DOHH2 (cell line): ENCODE measurements around the gene LMX1A.

Source experiments
- H3F3A ChIP-seq: fragments of 200-600 bp; sonication (generic), shearing (Covaris generic); 2 replicates; pipeline ENCODE4 v1.6.0; 2016; ENCODE audit warnings: antibody characterized with exemption, mild to moderate bottlenecking; ENCODE audit not compliant: control insufficient read depth, insufficient read depth
- H3K27ac ChIP-seq: fragments of 200-600 bp; sonication (generic); 2 replicates; pipeline ENCODE4 v1.5.1; 2014; ENCODE audit warnings: low read depth, mild to moderate bottlenecking, low read length, moderate library complexity
- H3K27me3 ChIP-seq: fragments of 200-600 bp; sonication (generic); 2 replicates; pipeline ENCODE4 v1.6.1; 2014; ENCODE audit warnings: mild to moderate bottlenecking, low read length, mixed read lengths; ENCODE audit not compliant: control insufficient read depth
- H3K36me3 ChIP-seq: fragments of 200-600 bp; sonication (generic); 2 replicates; pipeline ENCODE4 v1.6.1; 2014; ENCODE audit warnings: mild to moderate bottlenecking, low read length, moderate library complexity, mixed read lengths; ENCODE audit not compliant: control insufficient read depth
- H3K4me1 ChIP-seq: fragments of 200-600 bp; sonication (generic); 2 replicates; pipeline ENCODE4 v1.6.1; 2014; ENCODE audit warnings: mild to moderate bottlenecking, low read length, mixed read lengths; ENCODE audit not compliant: control insufficient read depth
- H3K4me2 ChIP-seq: fragments of 200-600 bp; sonication (generic); 2 replicates; pipeline ENCODE4 v1.6.0; 2014; ENCODE audit warnings: mild to moderate bottlenecking, low read length, moderate library complexity
- H3K4me3 ChIP-seq: fragments of 200-600 bp; sonication (generic); 2 replicates; pipeline ENCODE4 v1.5.1; 2014; ENCODE audit warnings: mild to moderate bottlenecking, low read length, mixed read lengths
- H3K79me2 ChIP-seq: fragments of 200-600 bp; sonication (generic); 2 replicates; pipeline ENCODE4 v1.6.1; 2014; ENCODE audit warnings: mild to moderate bottlenecking, low read length, mixed read lengths; ENCODE audit not compliant: control insufficient read depth
- H3K9me2 ChIP-seq: fragments of 200-600 bp; sonication (generic); replicated peaks from 2 replicates; pipeline ENCODE4 v1.6.1; 2014; ENCODE audit warnings: mild to moderate bottlenecking, low read length, mixed read lengths; ENCODE audit not compliant: control insufficient read depth
- H3K9me3 ChIP-seq: fragments of 200-600 bp; sonication (generic); 2 replicates; pipeline ENCODE4 v1.6.1; 2014; ENCODE audit warnings: antibody characterized with exemption, low read length, mixed read lengths; ENCODE audit not compliant: control insufficient read depth, insufficient read depth
- H4K20me1 ChIP-seq: fragments of 200-600 bp; sonication (generic); 2 replicates; pipeline ENCODE4 v1.6.0; 2014; ENCODE audit warnings: low read depth, mild to moderate bottlenecking, antibody characterized with exemption, low read length, moderate library complexity; ENCODE audit not compliant: control insufficient read depth, insufficient read depth
- CTCF ChIP-seq: fragments of 200-600 bp; sonication (generic); IDR thresholded peaks from one replicate; pipeline ENCODE4 v1.5.1; 2014; ENCODE audit warnings: antibody characterized with exemption, mild to moderate bottlenecking, low read depth, low read length; ENCODE audit not compliant: poor library complexity, severe bottlenecking
- EZH2phosphoT487 ChIP-seq: fragments of 200-600 bp; sonication (generic); IDR thresholded peaks from 2 replicates; pipeline ENCODE4 v1.6.1; 2017; ENCODE audit warnings: borderline replicate concordance, mild to moderate bottlenecking, antibody characterized with exemption, low read length, moderate library complexity, mixed read lengths

LMX1A gene

GRCh38 chr1:165397944-165398343 lies 41.4 kb upstream of the LMX1A start:
- TF ChIP-seq EZH2phosphoT487 (no peak), CTCF (no peak)
- H3K9me3 ChIP-seq: no peaks in the 10 kb centered on the region
- no peak overlapping the region for H3K4me3 ChIP-seq
- H3K9me2 ChIP-seq: no peaks in the 10 kb centered on the region
- H3K36me3 ChIP-seq: no peaks in the 10 kb centered on the region
- H3K79me2 ChIP-seq: no peaks in the 10 kb centered on the region
- H3K27ac ChIP-seq: no peak overlapping the region
- no peak overlapping the region for H3K4me2 ChIP-seq
- 0 out of 2 replicates have a peak, but pooled peaks cover 8% of the 10 kb centered on the region for H4K20me1 ChIP-seq
- no peaks in the 10 kb centered on the region for H3F3A ChIP-seq
- H3K4me1 ChIP-seq: peaks cover 6% of the 10 kb centered on the region
- H3K27me3 ChIP-seq: peaks cover 92% of the 10 kb centered on the region

GRCh38 chr1:165395901-165396300 lies 39.4 kb upstream of the LMX1A start:
- H3K4me1 ChIP-seq: peaks cover 7% of the 10 kb centered on the region
- no peaks in the 10 kb centered on the region for H3F3A ChIP-seq
- H3K27me3 ChIP-seq: peaks cover 92% of the 10 kb centered on the region
- TF ChIP-seq CTCF (no peak), EZH2phosphoT487 (no peak)
- H3K9me2 ChIP-seq: no peaks in the 10 kb centered on the region
- H3K4me2 ChIP-seq: no peak overlapping the region
- no peak overlapping the region for H3K4me3 ChIP-seq
- H3K36me3 ChIP-seq: no peaks in the 10 kb centered on the region
- no peak overlapping the region for H3K27ac ChIP-seq
- H4K20me1 ChIP-seq: peaks cover 8% of the 10 kb centered on the region; the same call in 1 of the 2 replicates
- H3K9me3 ChIP-seq: no peaks in the 10 kb centered on the region
- H3K79me2 ChIP-seq: no peaks in the 10 kb centered on the region

- Histone ChIP-seq H4K20me1 (peaks cover 8% of the 10 kb centered on the region; the same call in 1 of the 2 replicates), H3K4me3 (no peak overlapping the region), H3K36me3 (no peaks in the 10 kb centered on the region), H3K4me1 (peaks cover 7% of the 10 kb centered on the region), H3K9me2 (no peaks in the 10 kb centered on the region), H3K27me3 (peaks cover 92% of the 10 kb centered on the region), H3K79me2 (no peaks in the 10 kb centered on the region), H3K27ac (no peak overlapping the region), H3K9me3 (no peaks in the 10 kb centered on the region), H3K4me2 (no peak overlapping the region), H3F3A (no peaks in the 10 kb centered on the region)
- TF ChIP-seq EZH2phosphoT487 (no peak), CTCF (no peak)
Measured at GRCh38 chr1:165395478-165395877, 39.0 kb upstream of the LMX1A start.
